CMK (cell line): ENCODE data around the gene S100Z.
A peak's percentile ranks its signal among the peaks of the same experiment; 100 is the strongest.
"Not testable (repeated sequence)": the region's sequence is repeated elsewhere in the genome, so short reads cannot be mapped to it uniquely, and the experiment has no call there.

Experiments
- DNase-seq: peaks from one replicate; pipeline ENCODE4 v3.0.0-alpha.2; 2010; ENCODE audit warnings: low read depth

Gene S100Z

DNA sequence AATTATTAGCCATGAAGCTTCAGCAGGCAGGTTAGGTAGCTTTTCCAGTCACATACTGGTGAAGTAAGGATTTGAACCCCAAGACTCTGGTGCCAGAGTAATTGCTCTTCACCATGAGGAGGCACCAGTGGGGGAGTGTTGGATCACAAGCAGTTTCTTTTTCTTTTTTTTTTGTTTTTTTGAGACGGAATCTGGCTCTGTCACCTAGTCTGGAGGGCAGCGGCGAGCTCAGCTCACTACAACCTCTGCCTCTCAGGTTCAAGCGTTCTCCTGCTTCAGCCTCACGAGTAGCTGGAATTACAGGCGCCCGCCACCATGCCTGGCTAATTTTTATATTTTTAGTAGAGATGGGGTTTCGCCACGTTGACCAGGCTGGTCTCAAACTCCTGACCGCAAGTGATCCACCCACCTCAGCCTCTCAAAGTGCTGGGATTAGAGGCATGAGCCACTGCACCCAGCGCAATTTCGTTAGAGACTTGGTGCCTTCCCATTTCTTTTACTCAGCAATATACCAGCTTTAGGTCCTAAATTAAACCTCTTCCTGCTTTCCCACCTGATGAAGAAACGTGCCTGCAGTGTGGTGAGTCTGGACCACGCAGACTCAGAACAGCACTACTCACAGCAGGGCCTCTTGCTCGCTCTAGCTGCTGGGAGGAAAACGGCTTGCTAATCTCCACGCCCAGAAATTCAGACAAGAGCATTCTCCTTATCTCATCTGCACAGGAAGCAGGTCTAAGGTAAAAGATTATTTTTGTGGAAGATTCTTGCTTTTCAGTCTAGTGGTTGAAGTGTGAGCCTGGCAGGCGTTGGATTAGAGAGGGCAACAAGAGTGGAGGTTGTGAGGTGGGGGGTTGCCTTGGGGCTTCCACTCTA lies at the start of gene S100Z:
Gene S100Z (plus strand): TSS at position 596 of the 873 bp plus-strand sequence. CDS start 25,346 bp downstream, outside the sequence.
- peak; percentile 85 for DNase-seq

DNA sequence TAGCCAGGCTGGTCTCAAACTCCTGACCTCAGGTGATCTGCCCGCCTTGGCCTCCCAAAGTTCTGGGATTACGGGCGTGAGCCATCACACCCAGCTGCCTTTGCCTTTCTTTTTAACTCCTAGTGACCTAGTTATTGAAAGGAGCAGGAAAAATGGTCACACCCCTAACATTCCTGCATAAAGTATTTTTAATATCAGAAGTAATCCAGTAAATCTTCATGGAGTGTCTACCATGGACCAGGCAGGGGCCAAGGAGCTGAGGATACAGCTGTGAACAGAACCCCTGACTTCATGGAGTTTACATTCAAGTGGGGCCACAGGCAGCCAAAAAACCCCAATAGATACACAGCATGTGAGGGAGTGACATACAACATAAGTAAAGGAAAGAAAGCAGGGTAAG lies 49.2 kb upstream of the S100Z start:
- no peak for DNase-seq

DNA sequence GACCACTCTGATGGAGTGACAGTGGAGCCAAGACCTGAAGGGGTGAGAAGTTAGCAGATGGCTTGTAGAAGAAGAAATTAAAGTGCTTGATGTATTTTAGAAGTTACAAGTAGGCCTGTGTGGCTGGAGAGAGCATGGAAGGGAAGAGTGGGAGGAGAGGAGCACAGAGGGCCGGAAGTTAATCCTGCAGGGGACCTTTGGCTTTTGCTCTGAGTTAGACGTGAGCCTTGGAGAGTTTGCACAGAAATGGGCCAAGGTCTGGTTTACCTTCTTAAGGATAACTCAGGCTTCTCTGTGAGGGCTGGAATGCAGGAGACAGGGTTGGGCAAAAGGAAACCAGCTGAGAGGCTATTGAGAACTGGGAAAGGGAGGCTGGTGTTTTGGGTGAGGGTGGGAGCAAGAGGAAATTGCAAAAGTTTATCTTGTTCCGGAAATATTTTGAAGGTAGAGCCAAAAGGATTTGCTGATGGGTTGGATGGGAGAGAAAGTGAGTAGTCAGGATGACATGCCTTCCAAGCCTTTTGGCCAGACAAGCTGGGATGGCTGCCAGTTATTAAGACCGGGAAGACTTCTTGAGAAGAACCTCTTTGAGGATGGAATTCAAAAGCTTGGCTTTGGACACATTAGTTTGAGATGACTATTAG lies 48.5 kb upstream of the S100Z start:
- DNase-seq, result no peak

DNA sequence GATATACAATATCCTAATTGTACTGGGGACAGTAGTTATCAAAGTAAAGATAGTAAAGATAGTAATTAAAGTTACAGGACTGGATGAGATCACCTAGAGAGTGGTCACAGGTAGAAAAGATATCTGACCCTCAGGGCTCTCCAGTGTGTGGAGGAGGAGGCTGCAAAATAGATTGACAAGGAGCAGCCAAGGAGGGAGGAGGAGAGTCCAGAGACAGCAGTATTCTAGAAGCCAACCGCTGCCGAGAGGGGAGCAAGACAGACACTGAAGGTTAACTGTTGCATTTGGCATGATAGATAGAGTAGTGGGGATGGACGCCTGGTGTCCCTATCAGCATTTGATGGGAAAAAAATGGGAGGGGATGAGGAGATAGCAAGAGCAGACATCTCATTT lies 48.0 kb upstream of the S100Z start:
- no peak for DNase-seq

DNA sequence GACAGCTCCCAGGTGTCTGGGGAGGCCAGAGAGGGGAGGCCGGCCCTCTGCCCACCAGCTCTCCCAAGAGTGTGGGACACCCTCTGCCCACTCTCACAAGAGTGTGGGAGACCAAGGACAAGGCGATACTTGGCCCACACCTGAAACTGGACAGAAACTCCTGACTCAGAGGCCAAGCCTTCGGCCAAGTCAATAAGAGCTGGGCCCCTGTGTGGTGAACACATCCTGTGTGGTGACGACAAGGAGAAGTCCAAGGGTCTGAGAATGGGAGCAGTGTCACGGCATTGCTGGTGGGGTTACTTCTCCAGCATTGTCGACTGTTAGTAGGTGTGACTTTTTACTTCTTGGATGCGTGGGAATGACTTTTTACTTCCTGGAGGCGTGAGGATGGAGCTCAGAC lies 45.5 kb upstream of the S100Z start:
- DNase-seq, result no peak

DNA sequence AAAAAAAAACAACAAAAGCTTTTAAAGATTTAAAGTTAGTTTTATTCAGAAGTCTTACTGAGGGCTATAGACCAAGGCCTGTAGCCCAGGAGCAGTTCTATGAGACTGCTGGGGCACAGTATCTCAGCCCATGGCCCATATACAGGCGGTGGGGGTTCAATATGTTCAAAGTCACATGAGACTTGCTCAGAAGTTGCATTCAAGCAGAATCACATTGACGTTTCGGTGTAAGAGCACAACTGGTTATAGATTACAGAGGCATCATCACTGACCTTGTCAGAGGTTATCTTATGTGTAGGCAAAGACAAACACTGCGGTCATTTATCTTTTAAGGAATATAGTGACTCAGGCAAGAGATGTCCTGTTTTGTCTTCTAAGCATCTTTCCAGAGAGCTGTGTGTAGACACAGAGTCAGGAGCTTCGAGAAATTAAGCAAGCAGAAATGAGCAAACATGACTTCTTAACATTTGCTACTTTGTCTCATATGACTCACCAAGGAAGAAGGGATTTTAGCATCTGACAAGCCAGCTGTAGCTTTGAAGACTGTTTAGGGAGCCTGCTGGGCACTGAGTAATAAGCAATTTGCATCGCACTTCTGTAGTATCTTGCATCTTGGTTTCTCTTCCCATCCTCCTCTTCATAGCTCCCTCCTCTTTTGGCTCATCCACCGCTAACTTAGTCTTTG lies 43.9 kb upstream of the S100Z start:
- DNase-seq, result no peak

DNA sequence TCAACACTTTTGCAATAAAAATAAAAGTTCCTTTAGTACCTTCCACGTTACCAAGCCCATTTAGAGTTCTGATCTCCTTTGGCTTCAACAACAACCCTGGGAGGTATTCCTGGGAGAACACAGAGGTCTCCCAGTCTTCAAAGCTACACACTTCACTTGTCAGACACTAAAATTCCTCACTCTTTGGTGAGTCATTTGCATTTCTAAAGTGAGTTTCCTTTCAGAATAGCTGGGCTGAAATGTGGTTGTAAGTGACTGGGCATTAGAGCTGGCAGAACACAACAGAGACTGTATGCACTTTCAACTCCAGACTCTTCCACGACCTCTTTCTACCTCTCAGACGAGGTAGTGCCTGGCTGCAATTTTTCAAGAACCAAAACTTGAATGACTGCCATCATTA lies 42.5 kb upstream of the S100Z start:
- no peak for DNase-seq

DNA sequence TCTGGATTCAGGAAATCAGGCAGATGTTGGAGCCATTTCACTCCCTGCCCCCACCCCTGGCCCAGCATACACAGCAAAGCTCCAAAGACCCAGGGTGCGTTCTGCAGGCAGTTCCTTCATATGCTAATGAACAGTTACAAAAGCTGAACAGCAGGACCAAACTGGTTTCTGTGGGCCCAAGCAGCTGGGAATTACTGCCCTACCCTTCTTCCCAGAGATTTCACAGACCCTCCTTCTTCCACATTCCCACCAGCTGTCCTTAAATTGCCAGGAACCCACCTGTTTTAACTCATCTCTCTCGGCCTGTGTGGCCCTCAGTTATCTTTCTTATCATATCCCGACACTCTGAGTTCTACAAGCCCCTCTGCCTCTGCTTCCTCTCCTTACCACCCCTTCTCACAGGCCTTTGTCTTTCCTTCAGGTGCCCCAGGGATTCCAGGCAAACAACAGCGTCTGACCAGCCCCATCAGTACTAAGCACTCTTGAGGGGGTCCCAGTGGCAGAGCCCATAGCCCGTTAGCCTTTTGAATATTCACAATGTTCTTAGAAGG lies 41.6 kb upstream of the S100Z start:
- no peak for DNase-seq

DNA sequence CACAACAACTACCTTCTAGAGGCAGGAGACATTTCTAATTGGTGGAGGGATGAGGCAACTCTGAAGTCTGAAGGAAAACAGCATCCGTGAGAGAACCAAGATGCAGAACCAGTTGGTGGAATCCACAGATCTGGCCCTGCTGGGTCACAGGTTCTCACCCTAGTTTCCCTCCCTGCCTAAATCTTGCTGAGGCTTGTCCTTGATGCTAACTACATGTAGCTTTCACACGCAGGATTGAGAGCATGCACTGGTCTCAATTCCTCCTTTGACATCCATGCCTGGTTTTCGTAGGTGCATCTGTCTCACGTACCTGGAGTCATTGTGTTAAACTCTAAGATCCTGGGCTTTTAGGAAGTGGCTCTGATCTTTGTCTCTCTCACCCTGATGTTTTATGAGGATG lies 40.7 kb upstream of the S100Z start:
- DNase-seq, result no peak

DNA sequence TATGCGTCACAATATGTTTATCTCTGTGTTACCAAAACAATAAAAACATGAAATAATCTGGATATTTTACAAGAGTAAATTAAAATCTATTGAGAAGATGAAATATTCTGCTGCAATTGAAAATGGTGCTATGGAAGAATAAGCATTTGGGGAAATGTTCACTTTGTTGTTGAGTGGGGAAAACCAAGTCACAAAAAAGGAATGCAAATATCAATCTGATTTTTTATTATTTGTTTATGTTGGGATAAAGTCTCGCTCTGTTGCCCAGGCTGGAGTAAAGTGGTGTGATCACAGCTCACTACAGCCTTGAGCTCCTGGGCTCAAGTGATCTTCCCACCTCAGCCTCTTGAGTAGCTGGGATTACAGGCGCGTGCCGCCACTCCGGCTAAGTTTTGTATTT lies 39.6 kb upstream of the S100Z start:
- no peak for DNase-seq

DNA sequence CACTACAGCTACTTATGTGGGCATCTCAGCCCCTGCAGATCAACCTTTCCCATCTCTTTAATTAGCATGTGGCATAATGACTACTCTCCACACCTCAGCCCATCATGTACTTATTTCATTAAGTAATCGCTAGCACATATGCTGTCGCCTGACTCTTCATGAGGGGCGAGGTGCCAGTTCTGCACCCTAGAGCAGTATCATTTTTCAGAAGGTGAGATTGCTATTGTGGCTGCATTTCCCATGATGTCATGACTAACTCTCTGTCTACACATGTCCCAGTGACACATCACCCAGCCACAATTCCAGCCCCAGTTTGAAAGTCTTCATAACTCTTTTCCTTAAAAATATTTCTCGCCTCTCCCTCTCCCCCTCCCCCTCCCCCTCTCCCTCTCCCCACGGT lies 38.6 kb upstream of the S100Z start:
- no peak for DNase-seq

DNA sequence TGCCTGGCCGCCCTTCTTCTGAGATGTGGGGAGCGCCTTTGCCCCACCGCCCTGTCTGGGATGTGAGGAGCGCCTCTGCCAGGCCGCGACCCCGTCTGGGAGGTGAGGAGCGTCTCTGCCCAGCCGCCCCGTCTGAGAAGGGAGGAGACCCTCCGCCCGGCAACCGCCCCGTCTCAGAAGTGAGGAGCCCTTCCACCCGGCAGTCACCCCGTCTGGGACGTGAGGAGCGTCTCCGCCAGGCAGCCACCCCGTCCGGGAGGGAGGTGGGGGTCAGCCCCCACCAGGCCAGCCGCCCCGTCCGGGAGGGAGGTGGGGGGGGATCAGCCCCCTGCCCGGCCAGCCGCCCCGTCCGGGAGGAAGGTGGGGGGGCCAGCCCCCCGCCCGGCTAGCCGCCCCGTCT lies 37.6 kb upstream of the S100Z start:
- not testable (repeated sequence) for DNase-seq

DNA sequence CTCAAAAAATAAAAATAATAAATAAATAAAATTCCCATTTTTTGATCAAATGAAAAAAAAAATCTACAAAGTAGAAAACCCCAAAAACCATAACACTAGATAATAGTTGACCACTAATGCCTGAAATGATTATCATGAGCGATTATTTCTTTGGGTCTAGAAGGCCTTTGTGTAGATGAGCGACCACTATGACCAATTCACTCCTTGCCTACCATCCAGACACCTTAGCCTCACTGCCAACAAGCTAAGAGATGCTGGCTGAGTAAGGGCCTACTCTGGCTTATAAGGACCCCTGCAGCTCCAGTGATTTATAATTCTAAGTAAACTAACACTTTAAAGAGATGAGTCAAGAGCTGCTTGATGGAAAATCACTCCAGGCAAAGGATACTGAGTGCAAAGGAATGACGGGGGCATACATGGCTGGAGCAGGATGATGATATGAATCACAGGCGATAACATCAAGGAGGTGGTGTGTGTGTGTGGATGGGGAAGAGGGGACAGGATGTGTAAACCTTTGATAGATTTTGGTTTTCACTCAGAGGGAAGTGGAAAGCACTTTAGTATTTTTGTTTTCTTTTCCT lies 35.7 kb upstream of the S100Z start:
- no peak for DNase-seq

DNA sequence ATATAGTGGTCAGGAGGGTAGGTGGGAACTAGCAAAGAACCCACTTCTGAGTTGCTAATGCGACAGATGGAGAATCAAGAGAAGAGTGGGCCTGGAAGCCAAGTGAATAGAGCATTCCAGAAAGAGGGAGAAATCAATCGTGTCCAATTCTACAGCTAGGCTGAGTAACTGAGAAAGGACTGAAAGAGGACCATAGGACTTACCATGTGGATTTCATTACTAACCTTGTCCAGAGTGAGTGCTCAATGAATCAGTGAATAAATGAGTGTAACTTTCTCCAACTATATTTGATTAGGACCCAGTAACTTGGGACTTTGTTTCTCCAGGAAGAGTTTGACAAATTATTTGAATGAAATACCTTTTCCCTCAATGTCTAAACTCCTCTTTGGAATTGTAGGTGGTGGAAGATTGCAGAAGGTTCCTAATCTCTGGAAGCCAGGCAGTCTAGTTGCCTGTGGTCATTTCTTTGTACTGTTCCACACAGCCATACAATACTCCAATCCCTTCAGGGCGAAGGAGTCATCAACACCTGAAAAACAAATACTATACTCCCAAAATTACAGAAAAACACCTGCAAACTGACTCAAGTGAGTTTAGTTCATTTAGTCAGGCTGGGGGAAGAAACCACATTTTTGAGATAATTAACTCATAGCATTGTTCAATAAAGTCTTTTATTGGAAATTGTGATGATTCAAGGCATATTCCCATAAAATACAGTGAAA lies 33.5 kb upstream of the S100Z start:
- DNase-seq, result no peak

DNA sequence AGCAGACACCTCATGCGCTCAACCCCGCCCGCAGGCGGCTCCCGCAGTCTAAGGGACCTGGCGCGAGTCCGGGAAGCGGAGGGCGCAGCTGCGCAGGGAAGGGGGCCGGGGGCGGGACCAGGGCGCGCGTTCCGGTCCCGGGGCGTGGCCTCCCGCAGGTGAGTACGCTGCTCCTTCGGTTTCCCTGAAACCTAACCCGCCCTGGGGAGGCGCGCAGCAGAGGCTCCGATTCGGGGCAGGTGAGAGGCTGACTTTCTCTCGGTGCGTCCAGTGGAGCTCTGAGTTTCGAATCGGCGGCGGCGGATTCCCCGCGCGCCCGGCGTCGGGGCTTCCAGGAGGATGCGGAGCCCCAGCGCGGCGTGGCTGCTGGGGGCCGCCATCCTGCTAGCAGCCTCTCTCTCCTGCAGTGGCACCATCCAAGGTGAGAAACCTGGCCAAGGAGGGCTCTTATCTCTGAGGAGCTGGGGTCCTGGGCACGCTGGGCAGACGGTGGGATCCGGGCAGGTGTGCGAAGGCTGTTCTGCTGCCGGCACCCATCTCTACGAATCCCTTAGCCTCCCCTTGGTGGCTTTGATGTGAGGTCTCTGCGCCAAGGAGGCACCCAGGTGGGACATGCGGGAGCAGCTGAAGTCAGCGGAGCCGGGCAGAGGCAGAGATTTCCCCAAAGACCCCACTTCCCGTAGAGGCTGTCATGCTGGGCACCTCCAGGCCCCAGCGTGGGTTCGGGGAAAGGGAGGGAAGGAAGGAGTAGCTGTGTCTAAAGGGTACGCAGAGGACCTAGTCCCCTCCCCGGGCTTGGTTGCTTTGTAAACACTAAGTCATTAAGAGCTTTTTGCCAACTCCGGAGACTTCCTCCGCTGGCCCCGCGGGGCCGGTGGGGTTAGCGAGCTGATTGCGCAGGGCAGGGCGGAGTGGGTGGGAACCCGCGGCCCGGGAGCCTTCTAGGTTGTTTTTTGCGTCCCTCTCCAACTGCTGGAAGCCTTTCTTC lies 30.7 kb upstream of the S100Z start, which contains the start of gene F2RL1:
Gene F2RL1 (plus strand): TSS at position 187 of the 988 bp plus-strand sequence. CDS start 153 bp downstream, at position 340.
- no peak for DNase-seq

DNA sequence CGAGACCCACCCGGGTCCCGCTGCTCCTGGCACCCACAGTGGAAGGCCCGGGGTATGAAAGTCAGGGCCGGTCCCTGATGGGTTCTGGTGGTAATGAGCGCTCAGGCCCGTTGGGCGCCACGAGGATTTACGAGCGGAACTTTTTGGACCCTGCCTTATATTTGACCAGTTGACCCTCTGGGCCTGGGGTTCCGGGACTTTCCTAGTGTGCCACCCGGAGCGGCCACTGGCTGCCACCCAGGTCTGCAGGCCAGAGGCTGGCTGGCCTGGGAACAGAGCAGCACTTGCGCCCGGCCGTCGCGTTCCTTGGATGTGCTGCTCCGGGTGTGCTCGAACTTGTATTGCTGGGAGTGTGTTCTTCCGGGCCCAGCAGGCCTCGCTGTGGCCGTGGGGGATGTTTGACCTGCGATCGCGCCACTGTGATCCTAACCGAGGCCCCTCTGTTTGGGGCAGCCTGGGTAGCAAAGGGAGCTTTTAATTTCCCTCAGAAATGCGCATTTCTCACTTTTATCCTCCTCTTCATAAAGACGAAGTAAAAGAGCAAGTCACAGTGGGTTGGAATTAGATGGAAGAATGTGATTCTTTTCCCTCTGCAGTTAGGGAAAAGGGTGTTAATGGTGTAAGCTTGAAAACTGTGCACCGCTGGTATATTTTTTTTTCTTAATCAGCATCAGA lies 29.8 kb upstream of the S100Z start:
- no peak for DNase-seq

DNA sequence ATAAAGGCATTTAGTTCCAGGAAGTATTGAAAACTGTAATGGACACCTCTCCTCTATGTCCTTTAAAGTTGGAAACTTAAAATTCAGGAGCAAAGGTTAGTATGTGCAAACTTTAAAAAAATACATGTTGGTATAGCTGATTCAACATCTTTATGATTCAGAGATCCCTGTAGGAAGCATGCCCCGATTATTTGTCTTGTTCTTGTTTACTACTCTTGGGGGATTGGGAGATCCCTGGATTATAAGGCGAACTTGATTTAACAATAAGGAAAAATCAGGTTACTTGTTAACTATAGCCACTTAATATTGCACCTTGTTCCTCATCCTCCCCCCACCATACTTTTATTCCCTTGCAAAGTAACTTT lies 29.3 kb upstream of the S100Z start:
- no peak for DNase-seq

DNA sequence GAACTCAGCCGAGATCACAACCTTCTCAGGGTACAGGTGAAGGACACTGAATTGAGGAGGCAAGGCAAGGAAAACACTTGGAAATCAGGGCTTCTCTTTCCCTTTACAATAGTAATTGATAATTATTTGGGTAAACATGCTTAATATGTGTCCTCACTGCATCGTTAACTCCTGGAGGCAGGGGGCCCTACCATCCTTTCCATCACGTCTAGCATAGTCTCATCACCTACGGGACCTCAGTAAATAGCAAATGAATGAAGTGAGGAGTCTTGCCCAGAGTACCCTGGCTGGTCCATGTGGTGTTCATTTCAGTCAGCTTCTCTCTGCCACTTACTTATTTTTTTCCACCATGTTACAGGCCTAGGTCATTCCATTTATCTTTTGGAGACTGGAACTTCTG lies 28.7 kb upstream of the S100Z start:
- DNase-seq, result no peak

DNA sequence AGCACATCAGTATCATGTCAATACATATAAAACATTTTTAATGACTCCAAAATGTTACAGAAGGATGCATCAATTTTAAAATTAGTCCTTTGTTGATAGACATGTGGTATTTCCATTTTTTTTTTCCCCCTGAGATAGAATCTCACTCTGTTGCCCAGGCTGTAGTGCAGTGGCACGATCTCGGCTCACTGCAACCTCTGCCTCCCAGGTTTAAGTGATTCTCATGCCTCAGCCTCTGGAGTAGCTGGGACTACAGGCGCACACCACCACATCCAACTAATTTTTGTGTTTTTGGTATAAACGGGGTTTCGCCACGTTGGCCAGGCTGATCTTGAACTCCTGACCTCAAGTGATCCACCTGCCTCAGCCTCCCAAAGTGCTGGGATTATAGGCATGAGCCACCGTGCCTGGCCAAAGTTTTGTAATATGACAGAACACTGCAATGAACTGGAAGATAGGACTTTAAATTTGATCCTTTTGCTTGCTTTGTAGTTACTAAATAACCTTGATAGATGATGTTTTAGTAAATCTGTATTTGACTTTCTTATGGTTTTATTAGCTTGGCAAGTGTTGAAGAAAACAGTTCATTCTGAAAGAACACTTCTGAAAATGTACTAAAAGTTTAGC lies 27.6 kb upstream of the S100Z start:
- not testable (repeated sequence) for DNase-seq
